Esophagus mucosa (tissue), 1 donor: Measurements from ENCODE around the gene KIF21B. TPM values are rescaled to one million over a fixed set of nuclear protein-coding genes. Genes with fewer than 3 reads are reported as not detected.

Source experiments
- ATAC-seq: fragments of 200-7000 bp; cut with Tn5 transposase; one replicate; pipeline ENCODE4 v1.9.1; 2020
- total RNA-seq: library from RNA; stranded (reverse); gene quantifications from one replicate; pipeline ENCODE4 v1.2.4, GENCODE V29; 2023
- donor health status: DM: yes; HTN: yes; CAD: no.

KIF21B gene
- total RNA-seq, 1 donor from 2014 or later, result 0.52 TPM

- no peak for ATAC-seq
Observed at GRCh38 chr1:200989337-200989736, 34.2 kb downstream of the KIF21B start.

- ATAC-seq, result no peak
Observed at GRCh38 chr1:200988693-200989092, 34.8 kb downstream of the KIF21B start.

GRCh38 chr1:200985481-200985880 lies 38.0 kb downstream of the KIF21B start:
- ATAC-seq, result no peak

- ATAC-seq, result no peak
Observed at GRCh38 chr1:200983035-200983561, 40.4 kb downstream of the KIF21B start.

- no peak for ATAC-seq
Observed at GRCh38 chr1:200982071-200982945, 41.2 kb downstream of the KIF21B start.

- no peak for ATAC-seq
Observed at GRCh38 chr1:200981278-200981677, 42.2 kb downstream of the KIF21B start.

- ATAC-seq, result no peak
Observed at GRCh38 chr1:200980873-200981272, 42.6 kb downstream of the KIF21B start.

GRCh38 chr1:200980452-200980772 lies 43.1 kb downstream of the KIF21B start:
- ATAC-seq, result peak; percentile 63

GRCh38 chr1:200979574-200980451 lies 43.7 kb downstream of the KIF21B start:
- ATAC-seq, result peak; percentile 57

- no peak for ATAC-seq
Observed at GRCh38 chr1:200977071-200977754, 46.3 kb downstream of the KIF21B start.

GRCh38 chr1:200976634-200977033 lies 46.9 kb downstream of the KIF21B start:
- ATAC-seq, result no peak

- no peak for ATAC-seq
Observed at GRCh38 chr1:200975458-200975857, 48.1 kb downstream of the KIF21B start.

- no peak for ATAC-seq
Observed at GRCh38 chr1:200974711-200975110, 48.8 kb downstream of the KIF21B start.

- no peak for ATAC-seq
Observed at GRCh38 chr1:200973937-200974657, 49.4 kb downstream of the KIF21B start.

GRCh38 chr1:200972985-200973742 lies 50.4 kb downstream of the KIF21B start:
- ATAC-seq, result no peak

GRCh38 chr1:200971955-200972711 lies 51.4 kb downstream of the KIF21B start:
- ATAC-seq, result peak; percentile 27

GRCh38 chr1:200971428-200971903 lies 52.0 kb downstream of the KIF21B start:
- ATAC-seq, result no peak

- ATAC-seq, result no peak
Observed at GRCh38 chr1:200970771-200971427, 52.6 kb downstream of the KIF21B start.

- ATAC-seq, result no peak
Observed at GRCh38 chr1:200969726-200970561, 53.6 kb downstream of the KIF21B start.
